GM12878 (cell line): ENCODE data around the gene MLN.

Source experiments
- BMI1 ChIP-seq: fragments of 450-650 bp; IDR thresholded peaks from 2 replicates; pipeline ENCODE4 v1.6.1; 2016; ENCODE audit warnings: mild to moderate bottlenecking, moderate library complexity, borderline replicate concordance
- CBFB ChIP-seq: IDR thresholded peaks from 2 replicates; pipeline ENCODE4 v1.6.1; 2016; ENCODE audit warnings: antibody characterized with exemption, low read depth
- CEBPB ChIP-seq, 2 experiments: fragments of 150-350 bp in 1 of 2; IDR thresholded peaks; 2 replicates each; pipeline ENCODE4 v1.6.1; 2012 to 2014; ENCODE audit warnings: low read depth in 2 of 2, low read length in 2 of 2, borderline replicate concordance in 1 of 2, inconsistent platforms in 1 of 2
- CHD2 ChIP-seq: IDR thresholded peaks from 2 replicates; pipeline ENCODE4 v1.6.1; 2011; ENCODE audit warnings: low read depth, low read length, improper control_type of control experiment, borderline replicate concordance
- MXI1 ChIP-seq: fragments of 150-350 bp; IDR thresholded peaks from 2 replicates; pipeline ENCODE4 v1.6.1; 2011; ENCODE audit warnings: low read depth, mild to moderate bottlenecking, inconsistent platforms, low read length, improper control_type of control experiment
- POLR2AphosphoS2 ChIP-seq: IDR thresholded peaks from 2 replicates; pipeline ENCODE4 v1.6.1; 2011; ENCODE audit warnings: low read depth, mild to moderate bottlenecking, low read length, improper control_type of control experiment, moderate library complexity
- SIN3A ChIP-seq: IDR thresholded peaks from 2 replicates; pipeline ENCODE4 v1.6.1; 2012; ENCODE audit warnings: low read depth, low read length, improper control_type of control experiment
- SMC3 ChIP-seq: IDR thresholded peaks from 2 replicates; pipeline ENCODE4 v1.6.1; 2011; ENCODE audit warnings: low read length, improper control_type of control experiment, borderline replicate concordance
- TCF7 ChIP-seq: IDR thresholded peaks from 2 replicates; pipeline ENCODE4 v1.6.1; 2014; ENCODE audit warnings: antibody characterized with exemption, borderline replicate concordance
- TF ChIP-seq, protein P1 (sequence below), 3 experiments: IDR thresholded peaks in 2 of 3; conservative IDR thresholded peaks in 1 of 3; 2 replicates each; pipeline ENCODE4 v1.5.1; 2011; ENCODE audit warnings: low read depth in 3 of 3, low read length in 3 of 3, mild to moderate bottlenecking in 3 of 3, control low read depth in 2 of 3, moderate library complexity in 2 of 3, inconsistent platforms in 1 of 3, mixed read lengths in 1 of 3; ENCODE audit not compliant: control insufficient read depth in 2 of 3, insufficient read depth in 1 of 3; ENCODE audit errors: extremely low read depth in 1 of 3
- TF ChIP-seq, protein P2 (sequence below): IDR thresholded peaks from 2 replicates; pipeline ENCODE4 v1.6.1; 2011; ENCODE audit warnings: low read depth, low read length, improper control_type of control experiment, borderline replicate concordance

DNA sequence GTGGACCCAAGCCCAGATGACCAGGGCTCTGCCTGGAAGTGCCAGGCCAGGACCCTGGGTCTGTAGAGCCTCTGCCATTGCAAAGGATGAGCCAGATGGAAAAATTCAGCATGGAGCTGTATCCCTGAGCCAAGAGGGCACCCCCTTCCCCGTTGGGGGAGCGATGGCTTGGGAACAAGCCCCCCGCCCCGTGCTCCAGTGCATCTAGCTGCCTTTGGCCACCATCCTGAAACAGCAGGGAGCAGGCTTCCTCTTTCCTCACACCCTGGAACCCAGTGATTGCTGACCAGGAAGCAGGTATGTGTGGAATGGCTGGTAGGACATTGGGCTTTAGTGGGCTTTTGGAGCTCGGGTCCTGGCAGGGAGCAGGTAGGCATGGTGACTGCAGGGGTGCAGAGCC lies 2.2 kb downstream of the MLN start:
- TF ChIP-seq POLR2AphosphoS2, result no peak
- TF ChIP-seq, protein P1, sequence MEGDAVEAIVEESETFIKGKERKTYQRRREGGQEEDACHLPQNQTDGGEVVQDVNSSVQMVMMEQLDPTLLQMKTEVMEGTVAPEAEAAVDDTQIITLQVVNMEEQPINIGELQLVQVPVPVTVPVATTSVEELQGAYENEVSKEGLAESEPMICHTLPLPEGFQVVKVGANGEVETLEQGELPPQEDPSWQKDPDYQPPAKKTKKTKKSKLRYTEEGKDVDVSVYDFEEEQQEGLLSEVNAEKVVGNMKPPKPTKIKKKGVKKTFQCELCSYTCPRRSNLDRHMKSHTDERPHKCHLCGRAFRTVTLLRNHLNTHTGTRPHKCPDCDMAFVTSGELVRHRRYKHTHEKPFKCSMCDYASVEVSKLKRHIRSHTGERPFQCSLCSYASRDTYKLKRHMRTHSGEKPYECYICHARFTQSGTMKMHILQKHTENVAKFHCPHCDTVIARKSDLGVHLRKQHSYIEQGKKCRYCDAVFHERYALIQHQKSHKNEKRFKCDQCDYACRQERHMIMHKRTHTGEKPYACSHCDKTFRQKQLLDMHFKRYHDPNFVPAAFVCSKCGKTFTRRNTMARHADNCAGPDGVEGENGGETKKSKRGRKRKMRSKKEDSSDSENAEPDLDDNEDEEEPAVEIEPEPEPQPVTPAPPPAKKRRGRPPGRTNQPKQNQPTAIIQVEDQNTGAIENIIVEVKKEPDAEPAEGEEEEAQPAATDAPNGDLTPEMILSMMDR (IDR thresholded peaks at IDR 0.05 in 2 of 3, conservative IDR thresholded peaks at IDR 0.05 in 1 of 3; ENCODE audit: control insufficient read depth in 2 of 3, extremely low read depth in 1 of 3, insufficient read depth in 1 of 3, low read depth in 3 of 3, low read length in 3 of 3), result no peak
- TF ChIP-seq SIN3A, result no peak
- no peak for TF ChIP-seq MXI1
- no peak for TF ChIP-seq TCF7
- no peak for TF ChIP-seq CEBPB (IDR thresholded peaks at IDR 0.05; ENCODE audit: borderline replicate concordance in 1 of 2, low read depth in 2 of 2, low read length in 2 of 2)
- TF ChIP-seq, protein P2, sequence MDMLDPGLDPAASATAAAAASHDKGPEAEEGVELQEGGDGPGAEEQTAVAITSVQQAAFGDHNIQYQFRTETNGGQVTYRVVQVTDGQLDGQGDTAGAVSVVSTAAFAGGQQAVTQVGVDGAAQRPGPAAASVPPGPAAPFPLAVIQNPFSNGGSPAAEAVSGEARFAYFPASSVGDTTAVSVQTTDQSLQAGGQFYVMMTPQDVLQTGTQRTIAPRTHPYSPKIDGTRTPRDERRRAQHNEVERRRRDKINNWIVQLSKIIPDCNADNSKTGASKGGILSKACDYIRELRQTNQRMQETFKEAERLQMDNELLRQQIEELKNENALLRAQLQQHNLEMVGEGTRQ, result no peak
- no peak for TF ChIP-seq SMC3
- no peak for TF ChIP-seq BMI1
- no peak for TF ChIP-seq CBFB
- TF ChIP-seq CHD2, result no peak
